GM18517 (cell line): ENCODE data around the gene NF2.

Experiments
- ATAC-seq: cut with Tn5 transposase; IDR thresholded peaks from one replicate; pipeline ENCODE4 v1.9.1; 2021; ENCODE audit warnings: mild to moderate bottlenecking, moderate library complexity; ENCODE audit not compliant: unreplicated experiment

The NF2 gene

GRCh38 chr22:29629903-29630516 is 26.6 kb downstream of the NF2 start:
- no peak for ATAC-seq

DNA sequence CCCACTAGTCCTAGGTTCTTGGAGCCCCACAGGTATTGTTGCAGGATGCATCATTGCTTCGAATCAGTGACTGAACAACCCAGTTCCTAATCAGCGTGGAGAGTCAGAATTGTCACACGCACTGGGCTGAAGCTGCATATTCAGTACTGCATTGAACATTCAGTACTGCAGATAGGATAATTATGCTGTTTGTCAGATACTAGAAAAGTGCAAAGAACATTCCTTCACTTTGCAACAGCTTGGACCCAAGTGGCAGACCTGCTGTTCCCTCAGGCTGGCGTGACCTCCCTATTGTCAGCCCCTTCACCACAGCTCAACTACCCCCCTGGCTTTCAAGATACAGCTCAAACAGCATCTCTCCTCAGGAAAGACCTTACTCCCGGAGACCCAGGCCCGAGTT is 27.6 kb downstream of the NF2 start:
- ATAC-seq = no peak

DNA sequence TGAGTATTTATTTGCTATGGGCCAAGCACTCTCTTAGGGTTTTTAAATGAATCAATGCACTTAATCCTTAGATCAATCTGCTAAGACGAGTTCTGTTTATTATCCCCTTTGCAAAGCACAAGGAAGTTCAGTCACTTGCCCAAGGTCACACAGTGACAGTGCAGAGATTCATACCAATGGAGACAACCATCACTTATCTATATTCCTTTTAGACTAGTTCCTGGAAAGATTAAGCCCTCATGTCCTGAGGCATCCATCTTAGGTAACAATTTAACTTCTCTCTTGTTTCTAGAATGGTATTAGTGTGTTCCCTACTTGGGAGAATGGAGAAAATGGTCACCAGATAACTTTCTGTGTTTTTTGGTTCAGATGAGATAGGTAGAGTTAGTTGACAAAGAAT is 28.3 kb downstream of the NF2 start:
- ATAC-seq = no peak

DNA sequence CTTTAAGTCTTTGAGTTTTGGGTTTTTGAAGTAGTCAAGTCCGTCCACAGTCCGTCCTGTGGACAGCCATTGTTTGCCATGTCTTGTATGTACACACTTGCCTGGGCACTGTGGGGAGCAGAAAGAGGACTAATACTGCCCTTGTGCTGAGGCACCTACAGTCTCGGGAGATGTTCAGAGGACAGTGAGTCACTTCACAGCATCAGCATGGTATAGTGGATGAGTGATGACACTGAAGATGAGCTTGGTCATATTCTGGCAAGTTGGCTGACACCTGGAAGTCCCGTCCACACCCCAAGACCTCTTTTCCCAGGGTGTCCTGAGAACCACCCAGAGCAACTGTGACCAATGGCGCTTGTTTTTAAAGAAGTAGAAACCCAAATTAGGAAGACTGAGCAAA is 29.2 kb downstream of the NF2 start:
- ATAC-seq = no peak

GRCh38 chr22:29633514-29634312 is 30.3 kb downstream of the NF2 start:
- ATAC-seq = no peak

DNA sequence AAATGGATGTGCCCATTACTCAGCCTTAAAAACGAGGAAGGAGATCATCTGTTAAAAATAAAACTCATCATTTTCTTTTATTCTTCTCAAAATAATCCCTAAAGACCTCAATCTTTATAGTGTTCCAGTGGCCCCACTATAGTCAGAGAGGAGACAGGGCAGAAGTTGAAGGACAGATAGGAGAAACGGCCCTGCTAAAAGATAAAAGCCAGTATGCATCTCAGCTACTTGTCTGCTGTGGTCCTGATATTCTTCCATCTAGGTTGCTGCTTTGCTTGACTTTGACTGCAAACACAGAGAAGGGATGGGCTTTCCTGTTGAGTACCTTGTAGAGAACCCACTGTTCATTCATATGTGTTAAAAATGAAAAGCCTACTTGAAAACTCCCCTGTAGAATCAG is 31.4 kb downstream of the NF2 start:
- ATAC-seq = no peak

DNA sequence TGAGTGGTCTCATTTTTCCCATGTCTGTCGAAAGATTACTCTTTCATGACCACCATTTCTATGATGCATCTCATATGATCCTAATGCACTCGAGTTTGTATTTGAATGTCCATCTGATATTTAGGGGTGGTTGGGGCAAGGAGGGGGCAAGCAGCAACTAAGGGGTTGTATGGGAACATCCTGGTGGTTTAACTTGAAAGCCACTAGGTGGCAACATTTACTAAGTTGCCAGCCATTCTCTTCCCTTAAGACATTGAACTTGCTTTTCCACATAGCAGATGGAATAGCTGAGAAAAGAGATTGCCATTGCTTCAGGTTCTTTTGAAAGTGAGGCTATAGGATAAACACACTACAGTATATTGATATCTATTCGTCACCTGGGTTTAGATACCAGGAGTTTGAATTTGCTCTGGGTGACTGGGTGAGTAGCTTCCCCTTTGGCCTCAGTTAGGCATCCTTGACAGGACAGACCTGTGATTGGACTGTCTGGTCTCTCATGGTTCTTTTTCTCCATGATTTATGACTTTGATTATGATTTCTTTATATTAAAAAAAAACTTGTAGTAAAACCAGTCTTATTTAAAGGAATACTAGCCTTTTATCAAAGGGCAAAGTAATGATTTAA is 32.4 kb downstream of the NF2 start:
- no peak for ATAC-seq

DNA sequence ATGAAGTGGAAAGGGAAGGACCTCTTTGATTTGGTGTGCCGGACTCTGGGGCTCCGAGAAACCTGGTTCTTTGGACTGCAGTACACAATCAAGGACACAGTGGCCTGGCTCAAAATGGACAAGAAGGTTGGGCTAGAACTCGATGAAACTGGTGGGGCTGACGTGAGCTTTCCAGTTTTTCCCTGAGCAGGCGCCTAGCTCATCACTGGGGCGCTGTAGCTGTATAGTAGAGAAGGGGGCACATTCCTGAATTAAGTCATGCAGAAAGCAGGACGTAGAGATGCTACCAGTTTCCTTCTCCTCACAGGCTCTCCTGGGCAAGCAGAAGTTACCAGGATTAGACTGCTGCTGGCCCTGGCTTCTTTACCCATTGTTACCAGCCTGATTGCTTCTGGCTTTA is 33.3 kb downstream of the NF2 start:
- ATAC-seq = no peak

DNA sequence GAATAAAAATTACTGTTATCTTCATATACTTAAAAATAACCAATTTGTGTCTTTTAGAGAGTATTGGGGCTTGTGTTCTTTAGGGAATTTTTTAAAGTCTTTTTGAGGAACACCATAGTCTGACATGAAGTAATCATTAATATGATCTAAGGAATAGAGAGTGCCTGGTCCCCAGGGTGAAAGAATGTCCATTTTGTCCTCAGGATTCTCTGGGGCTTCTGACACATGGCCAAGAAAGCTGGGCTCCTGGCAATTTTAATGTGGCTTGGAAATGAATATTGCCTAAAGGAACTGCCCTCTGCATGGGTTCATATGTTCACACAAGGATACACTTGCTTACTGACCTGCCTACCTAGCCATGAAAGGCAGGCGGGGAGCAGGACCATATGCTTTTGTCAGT is 33.7 kb downstream of the NF2 start:
- no peak for ATAC-seq

DNA sequence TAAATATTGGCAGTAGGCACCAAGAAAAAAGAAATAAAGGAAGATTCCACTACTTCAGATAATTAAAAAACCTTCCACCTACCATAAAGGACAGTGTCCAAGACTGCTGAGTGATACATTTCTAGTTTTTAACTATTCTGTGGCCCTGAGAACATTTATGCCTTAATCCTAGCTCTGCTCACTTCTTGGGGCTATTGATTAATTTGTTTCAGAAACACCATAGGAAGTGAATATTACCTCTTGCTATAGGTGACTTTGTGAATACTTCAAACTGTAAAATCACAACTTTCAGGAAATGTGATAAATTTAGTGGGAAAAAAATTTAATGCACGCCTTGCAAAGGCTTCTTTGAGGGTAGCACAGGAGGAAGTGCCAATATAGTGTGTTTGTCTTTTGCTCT is 35.2 kb downstream of the NF2 start:
- ATAC-seq = no peak

DNA sequence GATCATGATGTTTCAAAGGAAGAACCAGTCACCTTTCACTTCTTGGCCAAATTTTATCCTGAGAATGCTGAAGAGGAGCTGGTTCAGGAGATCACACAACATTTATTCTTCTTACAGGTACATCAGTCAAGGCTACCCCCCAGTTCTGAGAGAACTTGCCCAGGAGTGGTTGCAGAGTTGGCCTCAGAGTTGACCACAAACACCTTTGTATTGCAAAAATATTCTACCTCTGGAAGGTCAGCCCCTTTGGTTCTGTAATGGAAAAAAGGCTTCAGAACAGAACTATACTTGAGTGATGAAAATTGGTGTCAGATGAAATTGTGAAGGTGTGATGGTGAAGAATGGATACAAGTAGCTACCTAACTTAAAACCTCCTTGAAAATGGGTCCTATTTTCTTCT is 35.7 kb downstream of the NF2 start:
- no peak for ATAC-seq

- no peak for ATAC-seq
Observed at GRCh38 chr22:29641042-29641699, 37.7 kb downstream of the NF2 start.

- ATAC-seq = no peak
Observed at GRCh38 chr22:29641700-29642330, 38.4 kb downstream of the NF2 start.

DNA sequence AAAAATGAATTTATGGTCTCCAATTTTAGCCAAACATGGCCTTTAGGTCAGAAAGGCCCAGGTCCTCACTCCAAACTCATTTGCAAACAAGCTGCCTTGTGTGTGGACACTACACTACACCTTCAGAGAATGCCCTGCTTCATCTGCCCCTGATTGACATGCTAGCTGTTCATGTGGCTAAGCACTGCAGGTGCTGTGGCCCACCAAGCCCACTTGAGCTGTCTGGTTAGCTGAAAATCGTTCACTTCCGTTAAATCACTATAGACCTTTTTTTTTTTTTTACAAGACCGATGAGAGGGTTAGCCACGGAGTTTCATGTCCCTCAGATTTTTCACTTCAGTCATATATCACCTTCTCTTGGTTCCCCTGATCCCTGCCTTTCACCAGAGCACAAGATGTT is 39.3 kb downstream of the NF2 start:
- no peak for ATAC-seq

GRCh38 chr22:29647954-29648737 is 44.7 kb downstream of the NF2 start:
- no peak for ATAC-seq

GRCh38 chr22:29650370-29650769 is 46.9 kb downstream of the NF2 start:
- ATAC-seq = no peak

GRCh38 chr22:29651652-29652051 is 48.2 kb downstream of the NF2 start:
- no peak for ATAC-seq

- no peak for ATAC-seq
Observed at GRCh38 chr22:29654420-29654819, 51.0 kb downstream of the NF2 start.

GRCh38 chr22:29654882-29655281 is 51.4 kb downstream of the NF2 start:
- ATAC-seq = no peak

DNA sequence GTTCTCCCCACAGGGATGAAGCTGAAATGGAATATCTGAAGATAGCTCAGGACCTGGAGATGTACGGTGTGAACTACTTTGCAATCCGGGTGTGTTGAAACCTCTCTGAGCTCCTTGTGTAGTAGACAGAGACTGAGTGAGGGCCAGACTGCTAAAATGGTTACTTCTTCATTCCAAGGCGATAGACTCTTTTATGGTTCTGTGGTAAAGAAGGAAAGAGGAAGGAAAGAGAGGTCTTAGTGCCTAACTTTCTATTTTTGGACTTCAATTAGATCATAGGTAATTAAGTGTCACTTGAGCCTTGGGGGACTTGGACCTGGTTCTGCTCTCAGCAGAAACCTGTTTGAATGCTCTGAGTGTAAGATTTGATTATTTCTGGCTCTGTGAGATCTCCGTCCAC is 54.7 kb downstream of the NF2 start:
- ATAC-seq = no peak

- ATAC-seq = no peak
Observed at GRCh38 chr22:29660021-29660420, 56.6 kb downstream of the NF2 start.
